NCI-H128 (cell line): ENCODE data around the gene CTSO.

Source experiments
- DNase-seq: peaks from one replicate; lab custom pipeline; 2025; ENCODE audit not compliant: unreplicated experiment; lab: John Stamatoyannopoulos, UW

Gene CTSO

DNA sequence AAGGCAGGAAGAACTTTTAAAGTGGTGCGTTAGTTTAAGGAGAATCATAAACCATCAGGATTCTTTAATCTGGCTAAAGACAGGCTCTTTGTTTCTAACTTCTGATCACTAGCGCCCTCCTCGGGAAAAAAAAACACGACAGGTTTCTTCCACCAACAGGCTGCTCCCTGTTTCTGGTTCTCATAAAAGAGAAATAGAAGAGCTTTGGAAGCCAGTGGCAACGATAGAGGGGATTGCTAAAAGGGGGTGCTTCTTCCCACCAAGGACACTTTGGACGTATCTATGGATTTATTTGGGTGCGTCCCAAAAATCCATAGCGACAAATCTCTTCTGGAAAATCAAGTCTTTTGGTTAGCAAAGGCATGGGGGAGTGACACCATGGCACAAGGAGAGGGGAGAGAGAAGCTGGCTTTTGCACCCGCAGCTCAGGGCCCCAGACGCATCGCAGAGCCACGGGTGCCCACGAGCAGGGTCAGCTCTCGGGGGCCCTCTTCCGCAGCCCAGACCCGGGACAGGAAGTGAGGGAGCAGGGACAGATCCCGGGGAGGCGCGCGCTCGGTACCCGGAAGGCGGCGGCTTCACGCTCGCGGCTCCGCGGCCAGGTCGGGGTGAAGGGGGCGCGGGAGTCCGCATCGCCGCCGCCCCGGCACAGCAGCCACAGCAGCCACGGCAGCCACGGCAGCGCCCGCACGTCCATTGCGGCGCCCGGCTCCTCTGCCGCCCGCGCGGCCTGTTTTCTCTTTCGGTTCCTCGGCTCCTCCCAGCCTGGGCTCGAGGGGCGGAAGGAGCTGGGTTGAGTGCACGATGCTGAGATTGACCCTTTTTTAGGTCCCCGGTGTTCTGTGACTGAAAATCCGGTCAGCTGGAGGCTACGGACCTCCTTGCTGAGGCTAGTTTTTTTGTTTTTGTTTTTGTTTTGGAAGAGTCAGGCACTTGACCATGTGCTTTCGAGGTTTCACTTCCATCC, at the start of gene CTSO:
Gene CTSO (minus strand): TSS at position 716 of the 967 bp plus-strand sequence. CDS start 19 bp downstream, at position 697.
- DNase-seq, result peak; percentile 8

DNA sequence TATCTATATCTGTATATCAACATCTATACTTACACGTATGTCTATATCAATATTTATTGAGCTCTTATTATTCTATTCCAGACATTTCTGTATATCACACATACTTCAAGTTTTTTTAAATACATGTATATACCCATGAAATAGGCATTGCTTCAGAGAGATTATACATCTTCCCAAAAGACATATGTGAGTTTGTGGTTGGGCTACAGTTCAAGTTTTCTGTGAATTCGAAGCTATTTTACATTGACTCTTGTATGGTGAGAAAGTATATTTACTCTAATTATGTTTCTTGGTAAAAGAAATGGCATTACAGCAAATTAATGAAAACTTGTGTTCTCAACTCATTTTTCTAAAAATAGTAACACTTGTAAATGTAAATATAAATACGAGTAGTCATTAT, 46.8 kb upstream of the CTSO start:
- DNase-seq, result no peak

DNA sequence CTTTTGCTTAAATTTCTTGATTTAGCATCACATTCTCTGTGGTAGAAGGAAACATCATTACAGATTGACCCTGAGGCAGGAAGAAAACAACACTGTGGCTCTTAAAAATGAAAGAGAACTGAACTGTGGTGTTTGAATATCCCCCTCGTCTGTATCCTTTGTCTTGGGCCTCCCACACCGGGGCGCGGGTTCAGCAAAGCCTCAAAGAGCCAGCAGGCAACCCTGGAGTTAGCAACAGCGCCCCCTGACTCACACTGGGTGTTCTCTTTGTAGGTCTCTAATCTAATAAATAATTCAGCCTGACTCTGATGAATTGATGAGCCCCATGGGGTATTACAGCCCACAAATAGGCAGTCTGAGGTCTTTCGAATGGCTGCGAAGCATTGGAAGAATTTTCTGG, 46.1 kb upstream of the CTSO start:
- no peak for DNase-seq

DNA sequence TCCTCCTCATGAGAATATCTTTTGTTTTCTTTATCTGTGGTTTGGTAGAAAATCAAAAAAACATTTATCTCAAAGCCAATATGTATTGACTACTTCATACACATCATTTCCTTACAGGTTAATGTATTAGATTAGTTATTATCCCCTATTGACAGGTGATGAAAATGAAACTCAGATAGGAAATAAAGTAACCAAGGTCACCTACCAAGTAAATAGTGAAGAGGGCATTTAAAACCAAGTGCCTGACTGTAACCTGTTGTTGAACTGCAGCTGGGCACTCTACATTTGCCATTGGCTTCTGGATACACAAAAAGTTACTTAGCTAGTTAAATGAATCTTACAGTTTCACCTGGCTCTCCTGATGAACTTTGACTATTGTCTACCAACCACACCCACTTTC, 41.4 kb upstream of the CTSO start:
- DNase-seq, result no peak

GRCh38 chr4:155984106-155984797, 30.6 kb upstream of the CTSO start:
- DNase-seq, result no peak

GRCh38 chr4:155982736-155983385, 29.2 kb upstream of the CTSO start:
- DNase-seq, result no peak

- no peak for DNase-seq
These were observed 25.1 kb upstream of the CTSO start for GRCh38 chr4:155978810-155979209.

GRCh38 chr4:155975511-155975910, 21.8 kb upstream of the CTSO start:
- no peak for DNase-seq

- no peak for DNase-seq
These were observed 21.3 kb upstream of the CTSO start for GRCh38 chr4:155974996-155975395.

DNA sequence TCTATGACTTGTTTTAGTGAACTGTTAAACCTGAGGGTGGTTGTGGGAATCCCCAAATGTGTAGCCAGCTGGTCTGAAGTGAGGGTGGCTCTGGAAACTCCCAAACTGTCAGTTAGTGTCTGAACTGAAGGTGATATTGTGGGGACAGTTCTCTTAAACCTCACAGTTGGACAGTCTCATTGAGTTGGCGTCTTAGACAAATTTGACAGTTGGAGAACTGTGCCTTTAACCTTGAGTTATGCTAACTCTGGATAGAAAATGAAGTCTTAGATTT, 20.7 kb upstream of the CTSO start:
- DNase-seq, result no peak

DNA sequence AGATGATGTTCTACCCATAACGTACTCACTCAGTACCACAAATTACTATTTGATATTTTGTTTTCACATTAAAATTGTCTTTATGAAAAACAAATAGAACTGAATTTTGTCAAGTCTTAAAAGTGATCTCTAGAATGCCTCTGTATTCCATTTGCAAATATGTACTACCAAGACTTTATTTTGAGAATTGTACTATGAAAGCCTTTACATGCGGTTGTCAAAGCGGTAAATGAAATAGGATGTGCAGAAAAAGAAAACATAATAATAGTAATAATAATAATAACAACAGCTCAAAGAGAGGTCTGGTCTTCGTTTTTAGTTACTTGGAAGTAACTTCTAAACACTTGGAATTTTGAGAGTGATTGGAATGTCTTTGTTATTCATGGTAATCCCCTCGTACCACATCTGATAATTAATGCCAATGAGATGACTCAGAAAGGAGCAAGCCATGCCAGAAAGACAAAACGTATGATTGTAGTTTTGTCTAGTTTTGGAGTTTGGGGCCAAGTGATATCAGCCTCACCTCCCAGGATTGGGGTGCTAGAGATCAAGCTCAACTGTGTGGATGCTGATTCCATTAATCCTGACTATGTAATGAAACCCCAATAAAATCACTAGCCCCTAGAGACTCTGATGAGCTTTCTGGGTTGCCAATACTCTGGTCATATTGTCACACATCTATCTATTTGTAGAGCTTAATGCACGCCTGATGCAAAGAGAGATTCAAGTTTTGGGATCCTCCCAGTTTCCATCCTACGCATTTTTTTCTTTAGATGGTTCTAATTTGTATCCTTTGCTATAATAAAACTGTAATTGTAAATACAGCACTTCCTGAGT, 20.2 kb upstream of the CTSO start:
- no peak for DNase-seq

- no peak for DNase-seq
These were observed 18.4 kb upstream of the CTSO start for GRCh38 chr4:155972098-155972497.

DNA sequence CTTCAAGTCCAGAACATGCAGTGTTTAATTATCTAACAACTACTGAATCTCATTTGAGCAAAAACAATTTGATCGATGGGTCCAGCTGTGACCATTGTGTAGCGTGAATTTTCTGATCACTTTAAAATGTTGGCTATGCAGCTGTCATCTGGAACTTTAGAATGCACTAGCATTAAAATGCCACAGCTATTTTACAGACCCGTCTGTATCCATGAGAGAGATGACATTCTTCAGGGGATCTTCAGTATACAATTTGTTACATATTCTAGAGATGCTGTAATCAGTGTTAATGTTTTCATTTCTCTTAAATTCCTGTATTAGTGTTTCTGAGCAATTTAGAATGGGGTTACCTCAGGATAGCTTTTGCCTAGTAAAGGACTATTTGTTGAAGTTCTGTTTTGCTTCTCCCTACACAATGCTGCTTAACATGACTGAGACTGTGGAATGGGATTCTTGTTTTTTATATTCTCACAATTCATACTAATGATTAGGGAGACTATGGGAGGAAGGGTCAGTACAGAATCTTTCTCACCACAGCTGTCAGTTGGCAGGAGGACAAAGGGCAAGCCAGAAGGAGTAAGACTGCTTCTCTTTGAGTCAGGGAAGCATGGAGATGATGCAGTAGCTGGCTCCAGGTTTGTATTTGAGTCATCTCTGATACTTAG, 13.2 kb upstream of the CTSO start:
- DNase-seq, result no peak

DNA sequence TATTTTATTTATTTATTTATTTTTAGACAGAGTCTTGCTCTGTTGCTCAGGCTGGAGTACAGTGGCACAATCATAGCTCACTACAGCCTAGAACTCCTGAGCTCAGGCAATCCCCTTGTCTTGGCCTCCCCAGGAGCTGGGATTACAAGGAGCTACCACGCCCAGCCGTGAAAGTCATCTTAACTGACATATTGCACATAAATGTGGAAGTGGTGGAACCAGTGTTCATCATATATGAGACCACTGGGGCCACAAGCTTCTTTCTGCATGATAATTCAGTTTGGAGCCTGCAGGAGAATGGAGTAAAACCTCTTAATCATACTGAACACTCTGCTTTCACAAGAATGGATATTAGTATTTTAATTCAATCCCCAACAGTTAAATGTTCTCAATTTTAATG, 12.5 kb upstream of the CTSO start:
- DNase-seq, result no peak

- no peak for DNase-seq
These were observed 10.6 kb upstream of the CTSO start for GRCh38 chr4:155964016-155964891.

DNA sequence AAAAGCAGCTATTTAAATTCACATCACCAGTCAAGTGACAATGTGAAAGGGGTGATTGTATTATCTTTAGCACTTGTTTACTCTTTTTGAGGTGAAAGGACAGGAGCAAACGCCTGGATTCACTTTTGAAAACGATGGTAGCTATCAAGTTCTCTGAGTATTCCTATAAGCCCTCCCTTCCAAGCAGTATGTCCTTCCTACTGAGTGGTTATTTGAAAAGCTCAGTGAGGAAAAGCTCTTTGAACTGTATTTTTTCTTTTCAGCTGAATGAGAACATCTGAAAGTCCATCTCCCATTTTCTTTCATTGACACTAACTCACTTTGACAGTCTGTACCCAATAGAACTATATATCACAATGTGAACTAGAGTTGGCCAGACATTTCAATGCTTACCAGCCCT, 9.1 kb upstream of the CTSO start:
- DNase-seq, result no peak

- no peak for DNase-seq
These were observed 7.9 kb upstream of the CTSO start for GRCh38 chr4:155961575-155961974.

DNA sequence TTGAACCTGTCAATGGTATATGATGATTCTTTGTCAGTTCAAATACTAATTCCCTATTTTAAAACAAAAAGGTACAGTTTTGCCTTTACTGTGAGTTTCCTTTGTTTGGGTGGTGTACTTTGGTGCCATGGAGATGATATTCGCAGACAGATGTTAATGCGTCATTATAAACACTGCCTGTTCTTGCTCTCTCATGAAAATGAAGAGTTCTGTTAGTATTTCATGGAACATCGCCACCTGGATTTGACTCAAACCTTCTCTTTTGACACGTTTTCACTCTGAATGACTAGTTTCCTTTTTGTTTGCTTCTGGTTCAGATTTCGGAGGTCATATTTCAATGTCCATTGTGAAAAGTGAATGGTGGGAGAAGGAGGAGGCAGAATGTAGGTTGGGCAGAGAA, 6.9 kb upstream of the CTSO start:
- DNase-seq, result no peak

- DNase-seq, result no peak
These were observed 5.8 kb upstream of the CTSO start for GRCh38 chr4:155959417-155959816.

DNA sequence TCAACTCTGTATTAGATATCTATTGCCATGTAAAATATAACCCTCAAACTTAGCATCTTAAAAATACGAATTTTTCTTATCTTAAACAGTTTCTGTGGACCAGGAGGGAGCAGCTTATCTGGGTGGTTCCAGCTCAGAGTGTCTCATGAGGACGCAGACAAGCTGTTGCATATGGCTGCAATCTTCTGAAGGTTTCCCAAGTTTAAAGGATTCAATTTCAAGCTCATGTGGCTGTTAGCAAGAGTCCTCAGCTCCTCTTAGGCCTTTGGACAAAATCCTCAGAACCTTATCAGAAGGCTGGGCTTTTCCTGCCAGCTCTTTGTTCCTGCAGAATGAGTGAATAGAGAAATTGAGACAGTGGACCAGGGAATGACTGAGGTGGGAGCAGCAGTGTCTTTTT, 2.8 kb upstream of the CTSO start:
- no peak for DNase-seq
